Liver (tissue), 9 donors: ENCODE results near the gene BRSK2. TPM values are rescaled to one million over a fixed set of nuclear protein-coding genes. Genes with fewer than 3 reads are reported as not detected.

Experiments used
- DNase-seq: peaks from one replicate; pipeline ENCODE4 v3.0.0-alpha.2; 2017; ENCODE audit warnings: low spot score
- H3K27ac ChIP-seq, 2 donors: one replicate each; pipeline ENCODE4 v1.7.0; 2013; ENCODE audit warnings: inconsistent platforms in 2 of 2, low read length in 2 of 2, control low read depth in 1 of 2, low read depth in 1 of 2, mild to moderate bottlenecking in 1 of 2
- H3K27me3 ChIP-seq, 4 donors: one replicate each; pipeline versions ENCODE4 v1.6.1 to v1.7.0; 2013; ENCODE audit warnings: low read length in 3 of 4, inconsistent platforms in 1 of 4, mild to moderate bottlenecking in 1 of 4, moderate library complexity in 1 of 4; ENCODE audit not compliant: control insufficient read depth in 4 of 4, insufficient read depth in 4 of 4
- H3K36me3 ChIP-seq, 4 donors: one replicate each; pipeline versions ENCODE4 v1.6.1 to v1.7.0; 2013; ENCODE audit warnings: low read length in 3 of 4, mild to moderate bottlenecking in 3 of 4, low read depth in 1 of 4, moderate library complexity in 1 of 4; ENCODE audit not compliant: control insufficient read depth in 4 of 4, insufficient read depth in 3 of 4
- H3K4me1 ChIP-seq, 4 donors: one replicate each; pipeline versions ENCODE4 v1.6.1 to v1.7.0; 2013; ENCODE audit warnings: low read length in 3 of 4, mild to moderate bottlenecking in 3 of 4, moderate library complexity in 1 of 4; ENCODE audit not compliant: control insufficient read depth in 4 of 4, insufficient read depth in 4 of 4
- H3K4me3 ChIP-seq, 3 donors: one replicate each; pipeline versions ENCODE4 v1.6.1 to v1.7.0; 2013; ENCODE audit warnings: low read length in 3 of 3, control low read depth in 1 of 3, low read depth in 1 of 3, mild to moderate bottlenecking in 1 of 3
- H3K9ac ChIP-seq, 2 donors: one replicate each; pipeline ENCODE4 v1.7.0; 2013; ENCODE audit warnings: low read length in 2 of 2, mild to moderate bottlenecking in 2 of 2, moderate library complexity in 2 of 2, control low read depth in 1 of 2, low read depth in 1 of 2
- H3K9me3 ChIP-seq, 4 donors: one replicate each; pipeline versions ENCODE4 v1.6.1 to v1.7.0; 2013; ENCODE audit warnings: low read length in 3 of 4; ENCODE audit not compliant: control insufficient read depth in 4 of 4
- EGR1 ChIP-seq, 2 donors: IDR thresholded peaks; 2 replicates each; pipeline ENCODE4 v1.6.1; 2016 to 2018; ENCODE audit warnings: antibody characterized with exemption in 2 of 2, low read depth in 2 of 2
- FOXA2 ChIP-seq: IDR thresholded peaks from 2 replicates; pipeline ENCODE4 v1.6.1; 2016; ENCODE audit warnings: antibody characterized with exemption
- GABPA ChIP-seq, 2 donors: IDR thresholded peaks in 1 of 2; conservative IDR thresholded peaks in 1 of 2; 2 replicates each; pipeline ENCODE4 v1.6.1; 2016; ENCODE audit warnings: antibody characterized with exemption in 2 of 2, mild to moderate bottlenecking in 1 of 2, moderate library complexity in 1 of 2
- HNF4A ChIP-seq, 2 donors: conservative IDR thresholded peaks; 2 replicates each; pipeline ENCODE4 v1.6.1; 2016; ENCODE audit warnings: antibody characterized with exemption in 2 of 2, mild to moderate bottlenecking in 2 of 2
- HNF4G ChIP-seq: IDR thresholded peaks from 2 replicates; pipeline ENCODE4 v1.6.1; 2016; ENCODE audit warnings: antibody characterized with exemption
- NR2F2 ChIP-seq: IDR thresholded peaks from 2 replicates; pipeline ENCODE4 v1.6.1; 2016; ENCODE audit warnings: antibody characterized with exemption
- RAD21 ChIP-seq, 2 donors: IDR thresholded peaks; 2 replicates each; pipeline ENCODE4 v1.6.1; 2016; ENCODE audit warnings: antibody characterized with exemption in 2 of 2, mild to moderate bottlenecking in 2 of 2
- RXRA ChIP-seq, 2 donors: IDR thresholded peaks; 2 replicates each; pipeline ENCODE4 v1.6.1; 2017 to 2018; ENCODE audit warnings: antibody characterized with exemption in 2 of 2, mild to moderate bottlenecking in 1 of 2
- SP1 ChIP-seq: IDR thresholded peaks from 2 replicates; pipeline ENCODE4 v1.6.1; 2018; ENCODE audit warnings: antibody characterized with exemption, mild to moderate bottlenecking
- TAF1 ChIP-seq: conservative IDR thresholded peaks from 2 replicates; pipeline ENCODE4 v1.6.1; 2016; ENCODE audit warnings: antibody characterized with exemption, mild to moderate bottlenecking
- YY1 ChIP-seq: IDR thresholded peaks from 2 replicates; pipeline ENCODE4 v1.6.1; 2016; ENCODE audit warnings: antibody characterized with exemption, mild to moderate bottlenecking
- WGBS: extraction: QIAGEN DNeasy Blood & Tissue Kit; methylation state at CpG from one replicate; pipeline ENCODE4 v1.1.7; 2013; 5-methylcytosine and 5-hydroxymethylcytosine counted together
- polyA plus RNA-seq, 2 donors: library from polyadenylated mRNA; stranded (reverse) in 1 of 2; unstranded in 1 of 2; fragments of 200-250 nt in 1 of 2; fragments of >200 nt in 1 of 2; fragmentation: Nextera tagmentation in 1 of 2; extraction: Ambion mirVana in 1 of 2; gene quantifications; one replicate each; pipeline versions ENCODE4 v1.2.1 to v1.2.3, GENCODE V29; 2013 to 2015
- total RNA-seq, 2 donors: library from RNA; depleted of rRNA; stranded (reverse); fragments of >200 nt; gene quantifications; one replicate each; pipeline ENCODE4 v1.2.3, GENCODE V29; 2014
- TF ChIP-seq, protein P1 (sequence below): IDR thresholded peaks from 2 replicates; pipeline ENCODE4 v1.6.1; 2016; ENCODE audit warnings: antibody characterized with exemption
- TF ChIP-seq, protein P2 (sequence below): IDR thresholded peaks from 2 replicates; pipeline ENCODE4 v1.6.1; 2016; ENCODE audit warnings: antibody characterized with exemption
- TF ChIP-seq, protein P3 (sequence below): IDR thresholded peaks from 2 replicates; pipeline ENCODE4 v1.6.1; 2016; ENCODE audit warnings: antibody characterized with exemption, mild to moderate bottlenecking
- TF ChIP-seq, protein P4 (sequence below): IDR thresholded peaks from 2 replicates; pipeline ENCODE4 v1.6.1; 2016; ENCODE audit warnings: antibody characterized with exemption
- TF ChIP-seq, protein P5 (sequence below): fragments of 150-350 bp; IDR thresholded peaks from 2 replicates; pipeline ENCODE4 v1.5.1; 2017; ENCODE audit warnings: improper control_type of control experiment, low read depth, low read length; ENCODE audit not compliant: missing input control
- donor health status: healthy.
- donor health status: healthy.
- donor health status: healthy.
- donor health status: healthy.
- donor health status: healthy.

BRSK2 gene
- total and polyA plus RNA-seq, 4 donors, result 0.05 to 0.17 TPM; not detected in 2

DNA sequence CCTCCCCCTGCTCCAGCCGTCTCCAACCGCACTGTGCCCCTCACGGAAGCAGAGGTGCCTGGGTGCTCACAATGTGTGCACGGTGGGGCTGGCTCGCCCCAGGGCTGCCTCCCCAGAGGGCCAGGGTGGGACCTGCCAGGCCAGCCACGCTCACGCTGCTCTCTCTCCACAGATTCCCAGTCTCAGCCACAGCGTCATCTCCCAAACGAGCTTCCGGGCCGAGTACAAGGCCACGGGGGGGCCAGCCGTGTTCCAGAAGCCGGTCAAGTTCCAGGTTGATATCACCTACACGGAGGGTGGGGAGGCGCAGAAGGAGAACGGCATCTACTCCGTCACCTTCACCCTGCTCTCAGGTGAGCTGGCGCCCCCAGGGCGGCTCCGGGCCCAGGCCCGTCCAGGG is 66.4 kb downstream of the BRSK2 start:
- no peak overlapping the region for H3K4me3 ChIP-seq
- H3K9ac ChIP-seq, result no peak overlapping the region
- H3K27me3 ChIP-seq, result no peaks in the 10 kb centered on the region
- H3K36me3 ChIP-seq, result peaks cover 0 to 2% (median 0%) of the 10 kb centered on the region in 4 donors
- TF ChIP-seq, protein P1, sequence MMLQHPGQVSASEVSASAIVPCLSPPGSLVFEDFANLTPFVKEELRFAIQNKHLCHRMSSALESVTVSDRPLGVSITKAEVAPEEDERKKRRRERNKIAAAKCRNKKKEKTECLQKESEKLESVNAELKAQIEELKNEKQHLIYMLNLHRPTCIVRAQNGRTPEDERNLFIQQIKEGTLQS, result no peak
- no peak for TF ChIP-seq FOXA2
- no peak for TF ChIP-seq HNF4A (conservative IDR thresholded peaks at IDR 0.05)
- TF ChIP-seq HNF4G, result no peak
- no peak for TF ChIP-seq RAD21 (IDR thresholded peaks at IDR 0.05)
- no peak for TF ChIP-seq TAF1
- TF ChIP-seq, protein P2, sequence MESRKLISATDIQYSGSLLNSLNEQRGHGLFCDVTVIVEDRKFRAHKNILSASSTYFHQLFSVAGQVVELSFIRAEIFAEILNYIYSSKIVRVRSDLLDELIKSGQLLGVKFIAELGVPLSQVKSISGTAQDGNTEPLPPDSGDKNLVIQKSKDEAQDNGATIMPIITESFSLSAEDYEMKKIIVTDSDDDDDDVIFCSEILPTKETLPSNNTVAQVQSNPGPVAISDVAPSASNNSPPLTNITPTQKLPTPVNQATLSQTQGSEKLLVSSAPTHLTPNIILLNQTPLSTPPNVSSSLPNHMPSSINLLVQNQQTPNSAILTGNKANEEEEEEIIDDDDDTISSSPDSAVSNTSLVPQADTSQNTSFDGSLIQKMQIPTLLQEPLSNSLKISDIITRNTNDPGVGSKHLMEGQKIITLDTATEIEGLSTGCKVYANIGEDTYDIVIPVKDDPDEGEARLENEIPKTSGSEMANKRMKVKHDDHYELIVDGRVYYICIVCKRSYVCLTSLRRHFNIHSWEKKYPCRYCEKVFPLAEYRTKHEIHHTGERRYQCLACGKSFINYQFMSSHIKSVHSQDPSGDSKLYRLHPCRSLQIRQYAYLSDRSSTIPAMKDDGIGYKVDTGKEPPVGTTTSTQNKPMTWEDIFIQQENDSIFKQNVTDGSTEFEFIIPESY, result no peak
- TF ChIP-seq, protein P3, sequence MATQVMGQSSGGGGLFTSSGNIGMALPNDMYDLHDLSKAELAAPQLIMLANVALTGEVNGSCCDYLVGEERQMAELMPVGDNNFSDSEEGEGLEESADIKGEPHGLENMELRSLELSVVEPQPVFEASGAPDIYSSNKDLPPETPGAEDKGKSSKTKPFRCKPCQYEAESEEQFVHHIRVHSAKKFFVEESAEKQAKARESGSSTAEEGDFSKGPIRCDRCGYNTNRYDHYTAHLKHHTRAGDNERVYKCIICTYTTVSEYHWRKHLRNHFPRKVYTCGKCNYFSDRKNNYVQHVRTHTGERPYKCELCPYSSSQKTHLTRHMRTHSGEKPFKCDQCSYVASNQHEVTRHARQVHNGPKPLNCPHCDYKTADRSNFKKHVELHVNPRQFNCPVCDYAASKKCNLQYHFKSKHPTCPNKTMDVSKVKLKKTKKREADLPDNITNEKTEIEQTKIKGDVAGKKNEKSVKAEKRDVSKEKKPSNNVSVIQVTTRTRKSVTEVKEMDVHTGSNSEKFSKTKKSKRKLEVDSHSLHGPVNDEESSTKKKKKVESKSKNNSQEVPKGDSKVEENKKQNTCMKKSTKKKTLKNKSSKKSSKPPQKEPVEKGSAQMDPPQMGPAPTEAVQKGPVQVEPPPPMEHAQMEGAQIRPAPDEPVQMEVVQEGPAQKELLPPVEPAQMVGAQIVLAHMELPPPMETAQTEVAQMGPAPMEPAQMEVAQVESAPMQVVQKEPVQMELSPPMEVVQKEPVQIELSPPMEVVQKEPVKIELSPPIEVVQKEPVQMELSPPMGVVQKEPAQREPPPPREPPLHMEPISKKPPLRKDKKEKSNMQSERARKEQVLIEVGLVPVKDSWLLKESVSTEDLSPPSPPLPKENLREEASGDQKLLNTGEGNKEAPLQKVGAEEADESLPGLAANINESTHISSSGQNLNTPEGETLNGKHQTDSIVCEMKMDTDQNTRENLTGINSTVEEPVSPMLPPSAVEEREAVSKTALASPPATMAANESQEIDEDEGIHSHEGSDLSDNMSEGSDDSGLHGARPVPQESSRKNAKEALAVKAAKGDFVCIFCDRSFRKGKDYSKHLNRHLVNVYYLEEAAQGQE, result no peak
- no peak for TF ChIP-seq SP1
- TF ChIP-seq EGR1 (IDR thresholded peaks at IDR 0.05; ENCODE audit: low read depth in 2 of 2), result no peak
- TF ChIP-seq, protein P4, sequence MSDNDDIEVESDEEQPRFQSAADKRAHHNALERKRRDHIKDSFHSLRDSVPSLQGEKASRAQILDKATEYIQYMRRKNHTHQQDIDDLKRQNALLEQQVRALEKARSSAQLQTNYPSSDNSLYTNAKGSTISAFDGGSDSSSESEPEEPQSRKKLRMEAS, result no peak
- TF ChIP-seq, protein P5, sequence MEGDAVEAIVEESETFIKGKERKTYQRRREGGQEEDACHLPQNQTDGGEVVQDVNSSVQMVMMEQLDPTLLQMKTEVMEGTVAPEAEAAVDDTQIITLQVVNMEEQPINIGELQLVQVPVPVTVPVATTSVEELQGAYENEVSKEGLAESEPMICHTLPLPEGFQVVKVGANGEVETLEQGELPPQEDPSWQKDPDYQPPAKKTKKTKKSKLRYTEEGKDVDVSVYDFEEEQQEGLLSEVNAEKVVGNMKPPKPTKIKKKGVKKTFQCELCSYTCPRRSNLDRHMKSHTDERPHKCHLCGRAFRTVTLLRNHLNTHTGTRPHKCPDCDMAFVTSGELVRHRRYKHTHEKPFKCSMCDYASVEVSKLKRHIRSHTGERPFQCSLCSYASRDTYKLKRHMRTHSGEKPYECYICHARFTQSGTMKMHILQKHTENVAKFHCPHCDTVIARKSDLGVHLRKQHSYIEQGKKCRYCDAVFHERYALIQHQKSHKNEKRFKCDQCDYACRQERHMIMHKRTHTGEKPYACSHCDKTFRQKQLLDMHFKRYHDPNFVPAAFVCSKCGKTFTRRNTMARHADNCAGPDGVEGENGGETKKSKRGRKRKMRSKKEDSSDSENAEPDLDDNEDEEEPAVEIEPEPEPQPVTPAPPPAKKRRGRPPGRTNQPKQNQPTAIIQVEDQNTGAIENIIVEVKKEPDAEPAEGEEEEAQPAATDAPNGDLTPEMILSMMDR, result no peak
- TF ChIP-seq GABPA (IDR thresholded peaks at IDR 0.05 in 1 of 2, conservative IDR thresholded peaks at IDR 0.05 in 1 of 2), result no peak
- TF ChIP-seq RXRA (IDR thresholded peaks at IDR 0.05), result no peak
- TF ChIP-seq YY1, result no peak
- no peak for TF ChIP-seq NR2F2
- H3K27ac ChIP-seq, result no peak overlapping the region
- DNase-seq, result no peak
- H3K9me3 ChIP-seq, result no peaks in the 10 kb centered on the region
- 68% methylated on average over 22 of the region's 22 CpGs for WGBS
- H3K4me1 ChIP-seq, result peaks cover 0 to 3% (median 0%) of the 10 kb centered on the region in 4 donors
